Iris pigment epithelial cell (primary cell): ENCODE measurements around the gene MKLN1.
A peak's percentile ranks its signal among the peaks of the same experiment; 100 is the strongest.
"Not testable (repeated sequence)": the region's sequence is repeated elsewhere in the genome, so short reads cannot be mapped to it uniquely, and the experiment has no call there.

Experiments used
- DNase-seq: peaks from one replicate; pipeline ENCODE4 v3.0.0-alpha.2; 2011; ENCODE audit warnings: low read depth

The MKLN1 gene

DNA sequence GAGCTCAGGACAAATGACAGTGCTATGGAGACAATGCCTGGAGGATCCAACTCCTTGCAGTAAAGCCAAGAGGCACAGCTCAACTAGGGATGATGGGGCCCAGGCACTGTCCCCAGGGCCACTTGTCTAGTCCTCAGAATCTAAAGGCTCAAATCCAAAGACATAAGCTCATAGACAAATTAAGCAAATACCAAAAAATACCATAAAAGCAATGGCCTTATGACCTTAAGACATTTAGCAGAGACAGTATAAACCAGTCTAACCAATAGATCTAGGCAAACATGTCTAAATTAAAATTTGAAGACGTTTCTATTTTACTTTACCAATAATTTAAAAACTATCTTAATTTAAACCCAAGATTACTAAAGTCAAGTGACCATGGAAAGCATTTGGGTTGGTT is 14.8 kb upstream of the MKLN1 start:
- DNase-seq = no peak

- no peak for DNase-seq
Measured at GRCh38 chr7:131320603-131321002, 7.1 kb upstream of the MKLN1 start.

DNA sequence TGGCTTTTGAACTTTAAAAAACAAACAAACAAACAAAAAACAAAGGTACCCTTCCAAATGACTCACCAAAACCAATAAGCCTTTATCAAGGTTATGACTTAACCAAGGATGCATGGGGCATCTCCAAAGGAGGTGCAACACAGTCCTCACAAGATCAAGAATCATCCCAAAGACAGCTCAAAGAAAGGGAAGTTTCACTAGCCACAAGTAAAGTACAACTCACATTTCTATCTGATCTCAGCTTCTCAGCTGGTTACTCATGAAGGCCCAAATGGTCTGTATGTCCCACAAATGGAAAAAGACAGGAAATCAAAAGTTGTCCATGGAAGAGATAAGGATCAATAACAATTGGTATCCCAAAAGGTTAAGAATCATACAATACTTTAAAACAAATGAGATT is 6.0 kb upstream of the MKLN1 start:
- DNase-seq = no peak

GRCh38 chr7:131322061-131322460 is 5.6 kb upstream of the MKLN1 start:
- DNase-seq = no peak

GRCh38 chr7:131322861-131323260 is 4.8 kb upstream of the MKLN1 start:
- no peak for DNase-seq

GRCh38 chr7:131325179-131325840 is 2.4 kb upstream of the MKLN1 start:
- DNase-seq = no peak

GRCh38 chr7:131326576-131326975 is 1.1 kb upstream of the MKLN1 start:
- no peak for DNase-seq

DNA sequence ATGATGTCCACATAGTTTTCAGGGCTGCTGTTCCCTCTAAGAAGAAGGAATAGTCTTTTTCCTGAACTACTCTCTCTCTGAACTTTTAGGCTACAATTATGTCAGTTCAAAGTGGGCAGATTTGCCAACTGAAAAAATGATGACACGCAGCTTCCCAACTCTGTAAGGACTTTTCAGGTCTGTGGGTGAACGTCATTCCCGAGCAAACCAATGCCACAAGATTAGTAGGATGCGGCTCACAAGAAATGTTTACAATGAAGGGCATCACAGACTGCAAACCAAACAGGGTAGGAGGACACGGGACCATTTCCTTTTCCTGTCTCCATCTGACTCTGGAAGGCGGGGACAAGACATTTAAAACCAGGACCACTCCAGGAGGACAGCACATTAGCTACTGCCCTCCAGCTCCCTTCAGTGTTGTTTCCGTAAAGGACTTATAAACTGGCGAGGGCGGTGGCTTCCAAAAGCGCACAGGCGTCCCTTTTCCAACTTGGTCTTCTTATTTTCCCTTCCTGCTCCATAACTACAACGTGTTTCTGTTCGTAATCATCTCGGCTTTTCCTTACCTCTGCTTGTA is 539 bp upstream of the MKLN1 start:
- peak; percentile 66 for DNase-seq

DNA sequence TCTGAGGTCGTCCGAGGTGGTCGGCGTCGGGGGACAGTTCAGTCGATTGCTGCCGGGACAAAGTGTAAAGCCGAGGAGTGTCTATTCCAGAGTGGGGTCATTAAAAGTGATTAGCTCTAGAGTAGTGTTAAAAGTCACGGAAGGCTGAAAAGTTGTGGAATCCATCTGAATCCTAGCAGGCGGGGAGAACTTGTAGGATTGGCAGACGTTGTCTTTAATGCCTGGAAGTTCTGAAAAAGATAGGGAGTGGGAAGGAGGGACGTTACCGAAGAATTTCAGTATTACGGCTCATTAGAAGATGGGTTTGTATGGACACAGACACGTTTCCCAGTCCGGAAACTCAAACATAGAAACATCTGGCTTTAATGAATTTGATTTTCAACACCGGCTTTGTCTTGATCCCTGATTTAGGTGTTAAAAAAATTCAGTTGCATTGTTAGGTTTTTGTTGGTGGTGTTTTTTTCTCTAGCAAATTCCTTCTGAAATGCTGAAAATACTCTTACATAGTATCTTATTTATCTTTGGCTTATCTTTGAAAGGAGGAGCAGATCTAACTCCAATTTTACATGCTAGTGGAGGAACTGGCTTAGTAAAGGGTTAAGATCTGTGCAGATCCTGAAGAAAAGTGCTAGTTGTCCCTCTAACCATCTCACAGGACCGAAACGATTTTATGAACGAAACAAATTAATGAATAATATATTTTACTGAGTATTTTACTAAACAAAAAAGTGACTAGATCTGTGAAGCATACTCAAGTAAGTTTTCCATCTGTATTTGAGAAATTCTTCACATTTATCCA is 900 bp downstream of the MKLN1 start:
- DNase-seq = peak; percentile 31

GRCh38 chr7:131329176-131329570 is 1.5 kb downstream of the MKLN1 start:
- no peak for DNase-seq

DNA sequence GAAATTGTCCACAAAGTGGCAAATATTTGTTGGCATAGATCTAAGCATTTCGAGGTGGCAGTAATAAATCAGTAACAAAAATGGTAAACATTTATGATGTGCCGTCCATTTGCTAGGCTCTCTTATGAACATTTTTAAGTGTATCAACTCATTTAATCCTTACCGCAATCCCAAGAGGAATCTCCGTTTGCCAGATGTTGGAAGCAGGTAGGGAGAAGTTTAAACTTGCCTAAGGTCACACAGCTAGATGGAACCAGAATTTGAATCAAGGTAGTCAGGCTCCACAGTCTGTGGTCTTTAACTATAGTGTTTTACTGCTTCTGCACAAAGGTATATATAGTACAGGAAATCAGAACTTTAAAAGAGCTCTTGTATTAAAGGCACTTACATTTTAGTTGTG is 2.6 kb downstream of the MKLN1 start:
- no peak for DNase-seq

DNA sequence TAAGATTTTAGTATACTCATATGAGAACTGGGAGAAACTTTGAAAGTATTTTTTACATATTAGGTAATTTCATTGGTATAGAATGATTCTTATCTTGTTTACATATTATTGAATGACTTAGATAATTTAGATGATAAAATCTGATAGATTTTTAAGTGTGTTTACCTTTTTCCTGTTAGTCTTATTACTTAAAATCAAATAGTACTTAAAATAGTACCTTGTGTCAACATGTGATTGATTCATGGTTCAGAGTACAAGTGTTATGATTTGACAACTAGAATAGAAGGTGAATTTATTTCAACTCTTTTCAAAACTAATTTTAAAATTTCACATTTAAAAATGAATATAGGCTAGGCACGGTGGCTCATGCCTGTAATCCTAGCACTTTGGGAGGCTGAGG is 4.1 kb downstream of the MKLN1 start:
- DNase-seq = no peak

GRCh38 chr7:131332729-131333128 is 5.1 kb downstream of the MKLN1 start:
- DNase-seq = not testable (repeated sequence)

GRCh38 chr7:131335639-131336381 is 8.1 kb downstream of the MKLN1 start:
- DNase-seq = no peak

DNA sequence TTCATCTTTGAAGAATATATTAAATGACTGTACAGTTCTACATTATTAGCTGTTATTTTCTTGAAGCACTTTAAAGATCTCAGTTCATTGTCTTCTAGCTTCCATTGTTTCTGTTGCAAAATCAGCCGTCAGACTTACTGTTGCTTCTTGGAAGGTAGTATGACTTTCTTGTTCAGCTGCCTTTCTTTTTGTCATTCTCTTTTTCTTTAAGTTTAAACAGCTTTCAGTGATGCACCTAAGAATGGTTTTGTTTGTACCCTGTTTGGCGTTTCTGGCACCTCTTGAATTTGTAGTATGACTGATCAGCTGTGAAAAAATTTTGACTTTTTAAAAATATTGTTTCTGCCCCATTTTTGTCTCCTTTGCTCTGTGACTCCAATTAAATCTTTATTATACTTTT is 9.3 kb downstream of the MKLN1 start:
- DNase-seq = no peak

DNA sequence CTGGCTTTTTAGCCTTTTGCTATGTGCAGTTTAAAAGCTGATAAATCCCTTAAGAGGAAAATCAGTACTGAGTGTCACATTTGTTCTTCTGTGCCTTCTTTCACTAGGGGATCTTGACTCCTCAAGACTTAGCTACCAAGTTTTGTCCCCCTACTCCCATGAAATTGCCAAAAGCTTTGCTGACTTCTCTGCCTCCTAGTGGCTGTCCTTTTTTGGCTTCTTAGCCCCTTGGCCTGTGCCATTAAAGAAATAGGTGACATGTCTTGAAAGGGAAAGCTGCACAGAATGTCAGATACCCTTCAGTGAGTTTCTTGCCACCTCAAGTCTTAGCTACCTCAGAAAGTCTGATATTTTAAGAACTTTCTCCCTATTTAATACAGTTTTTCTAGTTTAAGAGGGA is 10.5 kb downstream of the MKLN1 start:
- no peak for DNase-seq

DNA sequence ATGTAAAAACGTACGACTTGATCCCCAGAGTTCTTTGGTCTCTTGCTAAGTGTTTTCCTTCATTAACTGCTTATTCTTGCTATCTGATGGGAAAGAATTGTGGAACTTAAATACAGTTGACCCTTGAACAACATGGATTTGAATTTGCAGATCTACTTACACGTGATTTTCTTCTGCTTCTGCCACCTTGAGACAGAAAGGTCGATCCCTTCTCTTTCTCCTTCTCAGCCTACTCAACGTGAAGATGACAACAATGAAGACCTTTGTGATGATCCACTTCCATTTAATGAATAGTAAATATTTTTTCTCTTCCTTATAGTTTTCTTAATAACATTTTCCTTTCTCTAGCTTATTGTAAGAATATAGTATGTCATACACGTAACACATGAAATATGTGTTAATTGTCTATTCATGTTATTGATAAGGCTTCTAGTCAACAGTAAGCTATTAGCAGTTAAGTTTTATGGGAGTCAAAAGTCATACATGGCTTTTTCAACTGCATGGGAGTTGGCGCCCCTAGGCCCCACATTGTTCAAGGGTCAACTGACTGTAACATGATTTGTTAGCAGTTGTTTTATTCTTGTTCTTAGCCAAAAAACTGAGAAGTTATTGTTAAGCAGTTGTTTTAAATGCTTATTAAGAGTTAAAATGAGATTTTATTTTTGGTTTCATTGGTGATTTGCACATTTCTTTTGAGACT is 11.2 kb downstream of the MKLN1 start:
- no peak for DNase-seq

DNA sequence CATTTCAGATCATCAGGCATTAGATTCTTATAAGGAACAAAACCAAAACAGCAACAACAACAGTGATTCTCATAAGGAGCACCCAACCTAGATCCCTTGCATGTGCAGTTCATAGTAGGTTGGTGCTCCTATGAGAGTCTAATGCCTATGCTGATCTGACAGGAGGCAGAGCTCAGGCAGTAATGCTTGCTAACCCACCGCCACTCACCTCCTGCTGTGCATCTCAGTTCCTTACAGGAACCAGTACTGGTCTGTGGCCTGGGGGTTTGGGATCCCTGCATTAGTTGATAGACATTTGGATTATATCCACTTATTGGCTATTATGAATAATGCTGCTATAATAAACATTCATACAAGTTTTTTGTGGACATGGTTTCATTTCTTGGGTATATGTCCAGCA is 14.0 kb downstream of the MKLN1 start:
- no peak for DNase-seq

DNA sequence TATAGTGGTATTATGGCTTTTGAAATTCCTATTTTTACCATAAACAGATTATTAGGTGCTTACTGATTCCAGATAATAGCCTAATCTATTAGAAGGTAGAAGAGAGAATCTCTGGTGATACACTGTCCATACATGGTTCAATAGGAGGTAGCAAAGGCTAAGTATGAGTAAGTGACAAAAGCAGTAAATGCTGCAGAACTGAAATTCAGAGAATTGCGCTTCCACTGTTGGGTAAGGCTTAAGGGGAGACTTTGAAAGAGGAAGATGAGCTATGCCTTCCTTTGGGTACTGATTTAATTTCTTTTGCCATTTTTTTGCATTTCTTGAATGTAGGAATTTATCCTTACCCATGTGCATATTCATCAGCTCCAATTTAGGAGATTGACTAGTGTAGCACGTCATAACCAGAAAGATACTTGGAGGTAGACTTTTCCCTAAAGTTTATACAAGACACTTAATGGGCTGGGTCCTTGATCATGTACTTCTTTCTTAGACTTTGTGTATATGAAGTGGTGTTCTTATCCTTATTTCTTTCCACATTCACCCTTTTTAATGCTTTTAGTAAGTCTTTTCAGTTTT is 15.3 kb downstream of the MKLN1 start:
- no peak for DNase-seq

DNA sequence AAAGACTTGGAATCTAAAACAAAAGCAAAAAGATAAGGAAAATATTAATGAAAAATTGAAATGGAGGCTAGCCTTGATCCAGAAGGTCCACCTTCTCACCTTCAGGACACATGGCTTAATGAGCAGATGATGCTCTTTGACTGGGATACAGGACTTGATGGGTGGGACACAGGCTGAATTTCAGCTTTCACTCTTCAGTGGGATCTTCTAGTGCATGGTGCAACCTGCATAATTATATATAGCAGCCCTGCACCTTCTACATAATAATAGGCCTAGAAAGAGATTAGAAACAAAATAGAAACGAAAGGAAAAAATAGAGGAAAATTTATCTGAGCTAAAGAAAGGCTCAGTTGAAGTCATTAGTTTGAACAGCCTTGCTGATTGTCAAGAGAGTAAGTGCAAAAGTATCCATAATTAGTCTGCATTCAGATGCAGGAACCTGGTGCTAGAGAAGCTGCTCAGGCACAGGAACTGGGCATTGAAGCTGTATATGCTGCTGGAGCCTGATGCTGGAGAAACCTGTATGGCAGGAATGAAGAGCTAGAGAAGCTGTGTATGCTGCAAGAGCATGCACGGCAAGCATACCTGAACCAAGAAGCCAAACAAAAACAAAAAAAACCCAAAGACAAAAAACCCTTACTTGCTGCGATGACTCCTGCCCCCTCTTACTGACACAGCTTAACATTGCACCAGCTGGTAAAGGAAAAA is 19.4 kb downstream of the MKLN1 start:
- DNase-seq = no peak

DNA sequence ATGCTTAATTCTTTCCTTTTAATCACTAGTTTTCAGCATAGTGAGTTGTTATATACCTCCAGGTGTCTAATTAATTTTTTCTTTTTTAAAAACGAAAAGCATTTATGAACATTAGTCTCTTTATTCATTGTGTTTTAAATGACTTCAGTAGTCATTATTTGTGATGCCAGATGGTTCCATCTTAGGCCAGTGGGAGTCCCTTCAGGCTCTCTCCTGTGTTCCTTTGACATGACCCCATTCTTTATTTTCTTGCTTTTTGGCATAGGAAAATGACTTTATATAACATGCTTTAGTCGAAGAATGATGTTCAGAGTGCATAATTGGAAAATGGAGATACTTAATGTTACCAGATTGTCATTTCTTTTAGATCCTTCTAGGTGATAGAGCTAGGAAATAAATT is 24.4 kb downstream of the MKLN1 start:
- no peak for DNase-seq
